ENCODE results near the gene DENND1A. TPM values are rescaled to one million over a fixed set of nuclear protein-coding genes. Genes with fewer than 3 reads are reported as not detected.

Gene DENND1A
- total and polyA plus RNA-seq, 12 donors, result 7.3 to 36.7 (median 19.6) TPM

DNA sequence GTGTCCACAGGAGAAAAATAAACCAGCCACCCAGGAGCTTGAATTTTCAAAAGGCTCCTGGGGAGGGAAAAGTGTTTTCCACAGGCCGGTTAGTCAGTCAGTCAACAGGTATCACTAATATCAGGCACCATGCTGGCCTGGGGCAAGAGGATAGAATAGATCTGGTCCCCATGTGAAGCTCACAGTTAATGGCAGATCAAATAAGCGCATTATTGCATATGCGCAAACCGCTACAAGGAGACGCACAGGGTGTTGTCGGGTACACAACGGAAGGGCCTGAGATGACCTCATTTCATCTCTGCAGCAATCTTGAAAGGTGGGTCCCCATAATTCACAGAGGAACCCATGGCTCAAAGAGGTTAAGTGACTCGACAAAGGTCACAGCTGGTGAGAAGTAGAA, 313.2 kb downstream of the DENND1A start:
- Histone ChIP-seq H3K9me3 (replicated peaks in 1 of 3) (no peaks in the 10 kb centered on the region), H3K27ac (no peak overlapping the region), H3K4me3 (no peak overlapping the region), H3K4me1 (replicated peaks in 1 of 2) (no peaks in the 10 kb centered on the region), H3K27me3 (no peaks in the 10 kb centered on the region), H3K36me3 (replicated peaks in 1 of 2) (no peaks in the 10 kb centered on the region)
- 96 to 99% (median 98%) methylated on average over 8 of the region's 8 CpGs for WGBS, 4 donors
- intact Hi-C loops (cut with DNase I), result no loop called here
- no peak for DNase-seq
- TF ChIP-seq, protein P1, sequence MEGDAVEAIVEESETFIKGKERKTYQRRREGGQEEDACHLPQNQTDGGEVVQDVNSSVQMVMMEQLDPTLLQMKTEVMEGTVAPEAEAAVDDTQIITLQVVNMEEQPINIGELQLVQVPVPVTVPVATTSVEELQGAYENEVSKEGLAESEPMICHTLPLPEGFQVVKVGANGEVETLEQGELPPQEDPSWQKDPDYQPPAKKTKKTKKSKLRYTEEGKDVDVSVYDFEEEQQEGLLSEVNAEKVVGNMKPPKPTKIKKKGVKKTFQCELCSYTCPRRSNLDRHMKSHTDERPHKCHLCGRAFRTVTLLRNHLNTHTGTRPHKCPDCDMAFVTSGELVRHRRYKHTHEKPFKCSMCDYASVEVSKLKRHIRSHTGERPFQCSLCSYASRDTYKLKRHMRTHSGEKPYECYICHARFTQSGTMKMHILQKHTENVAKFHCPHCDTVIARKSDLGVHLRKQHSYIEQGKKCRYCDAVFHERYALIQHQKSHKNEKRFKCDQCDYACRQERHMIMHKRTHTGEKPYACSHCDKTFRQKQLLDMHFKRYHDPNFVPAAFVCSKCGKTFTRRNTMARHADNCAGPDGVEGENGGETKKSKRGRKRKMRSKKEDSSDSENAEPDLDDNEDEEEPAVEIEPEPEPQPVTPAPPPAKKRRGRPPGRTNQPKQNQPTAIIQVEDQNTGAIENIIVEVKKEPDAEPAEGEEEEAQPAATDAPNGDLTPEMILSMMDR (IDR thresholded peaks at IDR 0.05), result no peak
- no peak for TF ChIP-seq POLR2A (IDR thresholded peaks at IDR 0.05)

DNA sequence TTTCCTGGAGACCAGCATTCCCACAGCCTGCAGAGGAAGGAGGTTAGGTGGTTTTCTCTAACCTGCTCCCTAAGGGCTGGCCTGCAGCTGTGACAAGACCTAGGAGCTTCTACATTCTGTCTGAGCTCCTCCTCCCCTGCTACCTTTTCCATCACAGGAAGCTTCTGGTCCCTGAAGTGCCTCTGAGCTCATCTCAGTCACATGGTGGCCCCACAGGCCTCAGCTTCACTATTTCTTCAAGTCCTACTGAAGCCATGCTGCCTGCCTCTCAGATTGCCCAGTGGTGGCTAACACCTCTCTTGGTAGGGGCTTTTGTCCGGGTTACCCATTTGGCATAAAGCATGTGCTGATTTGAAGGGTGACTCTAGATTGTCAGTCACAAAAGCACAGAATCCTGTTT, 314.5 kb downstream of the DENND1A start:
- Histone ChIP-seq H3K27me3 (no peaks in the 10 kb centered on the region), H3K9me3 (replicated peaks in 1 of 3) (no peaks in the 10 kb centered on the region), H3K4me3 (no peak overlapping the region), H3K36me3 (replicated peaks in 1 of 2) (no peaks in the 10 kb centered on the region), H3K4me1 (replicated peaks in 1 of 2) (no peaks in the 10 kb centered on the region), H3K27ac (no peak overlapping the region)
- DNase-seq, result no peak
- intact Hi-C loops (cut with DNase I), result no loop called here
- 97 to 100% (median 100%) methylated on average over 1 of the region's 1 CpG for WGBS, 4 donors
- TF ChIP-seq, protein P1 (IDR thresholded peaks at IDR 0.05), result no peak
- TF ChIP-seq POLR2A (IDR thresholded peaks at IDR 0.05), result no peak

DNA sequence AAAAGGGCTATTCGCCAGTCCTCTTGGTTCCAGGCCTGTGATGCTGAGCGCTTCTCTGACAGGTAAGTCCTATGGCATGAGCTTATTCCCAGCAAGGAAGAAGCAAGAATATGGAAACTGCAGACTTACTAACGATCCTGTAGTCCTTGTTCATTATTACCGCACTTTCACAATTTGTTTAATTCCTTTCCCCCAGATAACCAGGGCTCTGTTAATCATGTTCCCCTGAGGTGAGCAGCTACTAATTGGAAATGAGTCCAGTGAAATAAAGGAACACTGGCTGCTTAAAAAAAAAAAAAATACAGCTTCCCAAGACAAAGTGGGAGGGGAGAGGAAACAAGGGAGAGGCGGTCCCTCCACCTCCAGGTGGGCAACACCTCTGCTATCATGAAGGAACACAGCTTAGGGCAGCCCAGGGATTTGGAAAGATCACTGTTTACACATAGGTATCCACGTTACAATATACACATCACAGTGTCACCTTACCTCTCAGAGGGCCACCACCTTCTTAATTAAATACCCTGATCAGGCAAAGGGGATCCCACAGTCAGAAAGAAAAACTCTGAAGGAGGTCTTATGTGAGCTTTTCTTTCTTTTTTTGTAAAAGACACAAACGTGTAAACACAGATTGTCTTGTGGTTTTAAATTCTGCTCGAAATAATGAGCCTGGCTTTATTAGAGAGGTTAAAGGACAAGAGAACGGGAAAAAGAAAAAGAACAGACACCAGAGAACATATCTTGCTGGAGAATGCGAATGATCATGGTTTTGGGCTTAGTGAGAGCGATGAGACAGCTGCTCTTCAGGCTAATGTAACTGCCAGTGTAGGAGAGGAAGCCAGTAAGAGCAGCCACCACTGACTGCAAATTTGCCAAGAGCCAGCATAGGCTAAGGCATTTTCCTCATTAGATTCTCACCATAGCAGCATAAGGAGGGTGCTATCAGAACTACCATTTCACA, 315.3 kb downstream of the DENND1A start:
- Histone ChIP-seq H3K9me3 (replicated peaks in 1 of 3) (no peaks in the 10 kb centered on the region), H3K4me1 (replicated peaks in 1 of 2) (no peaks in the 10 kb centered on the region), H3K4me3 (no peak overlapping the region), H3K27me3 (no peaks in the 10 kb centered on the region), H3K36me3 (replicated peaks in 1 of 2) (no peaks in the 10 kb centered on the region), H3K27ac (no peak overlapping the region)
- TF ChIP-seq, protein P1 (IDR thresholded peaks at IDR 0.05), result no peak
- no peak for TF ChIP-seq POLR2A (IDR thresholded peaks at IDR 0.05)
- intact Hi-C loops (cut with DNase I), result no loop called here
- no peak for DNase-seq
- 94 to 96% (median 95%) methylated on average over 11 of the region's 11 CpGs for WGBS, 4 donors

DNA sequence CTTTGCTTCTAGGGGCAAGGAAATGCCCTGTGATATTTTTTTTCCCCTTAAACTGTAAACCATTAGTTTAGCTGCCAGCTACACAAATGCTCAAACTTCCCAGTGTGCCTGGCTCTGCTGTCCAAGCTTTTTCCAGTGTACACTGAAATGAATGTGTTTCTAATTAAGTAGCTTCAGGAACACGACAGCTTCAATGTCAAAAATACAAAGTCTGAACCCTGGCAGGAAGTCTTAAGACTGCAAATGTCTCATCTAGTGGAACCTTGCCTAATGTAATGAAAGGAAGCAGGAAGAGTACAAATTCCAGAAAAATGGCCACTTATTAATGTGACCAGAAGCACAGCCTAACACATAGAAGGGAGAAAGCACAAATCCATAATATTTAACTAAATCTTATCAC, 318.7 kb downstream of the DENND1A start:
- DNase-seq, result no peak
- Histone ChIP-seq H3K27ac (no peak overlapping the region), H3K27me3 (no peaks in the 10 kb centered on the region), H3K36me3 (replicated peaks in 1 of 2) (no peaks in the 10 kb centered on the region), H3K4me3 (no peak overlapping the region), H3K4me1 (replicated peaks in 1 of 2) (no peaks in the 10 kb centered on the region), H3K9me3 (replicated peaks in 1 of 3) (no peaks in the 10 kb centered on the region)
- intact Hi-C loops (cut with DNase I), result no loop called here
- TF ChIP-seq, protein P1 (IDR thresholded peaks at IDR 0.05), result no peak
- TF ChIP-seq POLR2A (IDR thresholded peaks at IDR 0.05), result no peak
- WGBS, 4 donors, result 18 to 48% (median 28%) methylated on average over 1 of the region's 1 CpG

All from adrenal gland (tissue), 12 donors.